Neuron (in vitro differentiated cells): ENCODE data around the gene OSBPL2.

Experiments used
- H2AFZ ChIP-seq: one replicate; pipeline ENCODE4 v1.6.1; 2013; ENCODE audit warnings: low read depth, mild to moderate bottlenecking, inconsistent platforms, low read length, moderate library complexity
- H3K27me3 ChIP-seq: one replicate; pipeline ENCODE4 v1.6.1; 2013; ENCODE audit warnings: low read length; ENCODE audit not compliant: insufficient read depth
- H3K36me3 ChIP-seq: one replicate; pipeline ENCODE4 v1.6.1; 2013; ENCODE audit warnings: low read length; ENCODE audit not compliant: insufficient read depth
- H3K4me1 ChIP-seq: one replicate; pipeline ENCODE4 v1.6.1; 2013; ENCODE audit warnings: low read length; ENCODE audit not compliant: insufficient read depth
- H3K4me3 ChIP-seq: 2 replicates; pipeline ENCODE4 v1.5.1; 2013; ENCODE audit warnings: mild to moderate bottlenecking, low read length, moderate library complexity
- H3K9me3 ChIP-seq: one replicate; pipeline ENCODE4 v1.6.1; 2013; ENCODE audit warnings: low read length

Gene OSBPL2

GRCh38 chr20:62269378-62269777 is 31.1 kb downstream of the OSBPL2 start:
- H3K4me3 ChIP-seq, result no peak overlapping the region
- H3K36me3 ChIP-seq, result peaks cover 43% of the 10 kb centered on the region
- no peaks in the 10 kb centered on the region for H3K4me1 ChIP-seq
- H2AFZ ChIP-seq, result no peak overlapping the region
- H3K27me3 ChIP-seq, result no peaks in the 10 kb centered on the region
- H3K9me3 ChIP-seq, result peaks cover 11% of the 10 kb centered on the region

GRCh38 chr20:62269871-62270270 is 31.6 kb downstream of the OSBPL2 start:
- H3K9me3 ChIP-seq, result peaks cover 6% of the 10 kb centered on the region
- no peaks in the 10 kb centered on the region for H3K4me1 ChIP-seq
- peaks cover 39% of the 10 kb centered on the region for H3K36me3 ChIP-seq
- no peaks in the 10 kb centered on the region for H3K27me3 ChIP-seq
- H2AFZ ChIP-seq, result no peak overlapping the region
- H3K4me3 ChIP-seq, result no peak overlapping the region

GRCh38 chr20:62272200-62272599 is 33.9 kb downstream of the OSBPL2 start:
- Histone ChIP-seq H3K27me3 (no peaks in the 10 kb centered on the region), H3K4me3 (no peak overlapping the region), H3K36me3 (peaks cover 25% of the 10 kb centered on the region), H3K4me1 (no peaks in the 10 kb centered on the region), H2AFZ (no peak overlapping the region), H3K9me3 (no peaks in the 10 kb centered on the region)

GRCh38 chr20:62273416-62273815 is 35.1 kb downstream of the OSBPL2 start:
- Histone ChIP-seq H2AFZ (no peak overlapping the region), H3K9me3 (no peaks in the 10 kb centered on the region), H3K36me3 (peaks cover 27% of the 10 kb centered on the region), H3K27me3 (no peaks in the 10 kb centered on the region), H3K4me1 (no peaks in the 10 kb centered on the region), H3K4me3 (no peak overlapping the region)

GRCh38 chr20:62274332-62274950 is 36.1 kb downstream of the OSBPL2 start:
- H3K36me3 ChIP-seq, result peaks cover 37% of the 10 kb centered on the region
- no peaks in the 10 kb centered on the region for H3K4me1 ChIP-seq
- no peaks in the 10 kb centered on the region for H3K27me3 ChIP-seq
- H2AFZ ChIP-seq, result no peak overlapping the region
- no peaks in the 10 kb centered on the region for H3K9me3 ChIP-seq
- no peak overlapping the region for H3K4me3 ChIP-seq

- no peaks in the 10 kb centered on the region for H3K9me3 ChIP-seq
- H3K36me3 ChIP-seq, result peaks cover 44% of the 10 kb centered on the region
- H2AFZ ChIP-seq, result no peak overlapping the region
- H3K4me3 ChIP-seq, result no peak overlapping the region
- H3K4me1 ChIP-seq, result no peaks in the 10 kb centered on the region
- no peaks in the 10 kb centered on the region for H3K27me3 ChIP-seq
Measured at GRCh38 chr20:62275219-62275618, 36.9 kb downstream of the OSBPL2 start.

- no peak overlapping the region for H3K4me3 ChIP-seq
- no peaks in the 10 kb centered on the region for H3K9me3 ChIP-seq
- H3K4me1 ChIP-seq, result no peaks in the 10 kb centered on the region
- no peaks in the 10 kb centered on the region for H3K27me3 ChIP-seq
- peaks cover 57% of the 10 kb centered on the region for H3K36me3 ChIP-seq
- H2AFZ ChIP-seq, result no peak overlapping the region
Measured at GRCh38 chr20:62276439-62276838, 38.1 kb downstream of the OSBPL2 start.

GRCh38 chr20:62277253-62277652 is 38.9 kb downstream of the OSBPL2 start:
- Histone ChIP-seq H3K4me3 (no peak overlapping the region), H3K9me3 (no peaks in the 10 kb centered on the region), H2AFZ (no peak overlapping the region), H3K4me1 (no peaks in the 10 kb centered on the region), H3K27me3 (no peaks in the 10 kb centered on the region), H3K36me3 (peaks cover 60% of the 10 kb centered on the region)

GRCh38 chr20:62280303-62280702 is 42.0 kb downstream of the OSBPL2 start:
- Histone ChIP-seq H3K27me3 (no peaks in the 10 kb centered on the region), H3K9me3 (no peaks in the 10 kb centered on the region), H3K4me3 (no peak overlapping the region), H2AFZ (no peak overlapping the region), H3K4me1 (no peaks in the 10 kb centered on the region), H3K36me3 (peaks cover 59% of the 10 kb centered on the region)

- no peaks in the 10 kb centered on the region for H3K4me1 ChIP-seq
- H3K27me3 ChIP-seq, result no peaks in the 10 kb centered on the region
- H3K9me3 ChIP-seq, result no peaks in the 10 kb centered on the region
- H3K4me3 ChIP-seq, result no peak overlapping the region
- H3K36me3 ChIP-seq, result peaks cover 66% of the 10 kb centered on the region
- no peak overlapping the region for H2AFZ ChIP-seq
Measured at GRCh38 chr20:62281161-62281933, 43.0 kb downstream of the OSBPL2 start.

- no peak overlapping the region for H2AFZ ChIP-seq
- H3K27me3 ChIP-seq, result no peaks in the 10 kb centered on the region
- H3K9me3 ChIP-seq, result no peaks in the 10 kb centered on the region
- H3K4me3 ChIP-seq, result no peak overlapping the region
- H3K4me1 ChIP-seq, result no peaks in the 10 kb centered on the region
- H3K36me3 ChIP-seq, result peaks cover 72% of the 10 kb centered on the region
Measured at GRCh38 chr20:62282103-62282502, 43.8 kb downstream of the OSBPL2 start.

- no peaks in the 10 kb centered on the region for H3K27me3 ChIP-seq
- no peak overlapping the region for H2AFZ ChIP-seq
- no peaks in the 10 kb centered on the region for H3K9me3 ChIP-seq
- H3K4me3 ChIP-seq, result no peak overlapping the region
- H3K4me1 ChIP-seq, result no peaks in the 10 kb centered on the region
- H3K36me3 ChIP-seq, result peaks cover 73% of the 10 kb centered on the region
Measured at GRCh38 chr20:62282877-62283503, 44.7 kb downstream of the OSBPL2 start.

- Histone ChIP-seq H3K4me3 (no peak overlapping the region), H2AFZ (no peak overlapping the region), H3K36me3 (peaks cover 72% of the 10 kb centered on the region), H3K4me1 (no peaks in the 10 kb centered on the region), H3K27me3 (no peaks in the 10 kb centered on the region), H3K9me3 (no peaks in the 10 kb centered on the region)
Measured at GRCh38 chr20:62284448-62284847, 46.1 kb downstream of the OSBPL2 start.
